Measurements from ENCODE around the gene PPP4R3B. TPM values are rescaled to one million over a fixed set of nuclear protein-coding genes. Genes with fewer than 3 reads are reported as not detected.

Gene PPP4R3B
- 28.5 and 36.3 TPM in 2 replicates for total RNA-seq

GRCh38 chr2:55617175-55618024, at the start of gene PPP4R3B:
PPP4R3B (minus strand) TSS chr2:55617622; CDS start chr2:55617285, 337 bp downstream.
- DNase-seq (ENCODE audit: low read depth in 2 of 2): peak; percentile 100

GRCh38 chr2:55653255-55653654, 35.8 kb upstream of the PPP4R3B start:
- DNase-seq (ENCODE audit: low read depth in 2 of 2): no peak

- peak in 1 of 2 donors; percentile 84 for DNase-seq (ENCODE audit: low read depth in 2 of 2)
Measured at GRCh38 chr2:55649211-55649610, 31.8 kb upstream of the PPP4R3B start.

- no peak for DNase-seq (ENCODE audit: low read depth in 2 of 2)
Measured at GRCh38 chr2:55636831-55637230, 19.4 kb upstream of the PPP4R3B start.

- no peak for DNase-seq (ENCODE audit: low read depth in 2 of 2)
Measured at GRCh38 chr2:55628931-55629330, 11.5 kb upstream of the PPP4R3B start.

- no peak for DNase-seq (ENCODE audit: low read depth in 2 of 2)
Measured at GRCh38 chr2:55627915-55628314, 10.5 kb upstream of the PPP4R3B start.

- DNase-seq (ENCODE audit: low read depth in 2 of 2): no peak
Measured at GRCh38 chr2:55621802-55622201, 4.4 kb upstream of the PPP4R3B start.

GRCh38 chr2:55620123-55620779, 2.8 kb upstream of the PPP4R3B start:
- peak; percentile 30 to 52 for DNase-seq (ENCODE audit: low read depth in 2 of 2)

GRCh38 chr2:55618275-55619055, 1.0 kb upstream of the PPP4R3B start:
- peak; percentile 64 to 76 for DNase-seq (ENCODE audit: low read depth in 2 of 2)

- no peak for DNase-seq (ENCODE audit: low read depth in 2 of 2)
Measured at GRCh38 chr2:55618025-55618274, 528 bp upstream of the PPP4R3B start.

- peak; percentile 80 to 84 for DNase-seq (ENCODE audit: low read depth in 2 of 2)
Measured at GRCh38 chr2:55616551-55617174, 759 bp downstream of the PPP4R3B start.

GRCh38 chr2:55611997-55612396, 5.4 kb downstream of the PPP4R3B start:
- DNase-seq (ENCODE audit: low read depth in 2 of 2): no peak

- DNase-seq (ENCODE audit: low read depth in 2 of 2): no peak
Measured at GRCh38 chr2:55610954-55611743, 6.3 kb downstream of the PPP4R3B start.

GRCh38 chr2:55609938-55610578, 7.4 kb downstream of the PPP4R3B start:
- no peak for DNase-seq (ENCODE audit: low read depth in 2 of 2)

GRCh38 chr2:55609193-55609794, 8.1 kb downstream of the PPP4R3B start:
- no peak for DNase-seq (ENCODE audit: low read depth in 2 of 2)

- DNase-seq (ENCODE audit: low read depth in 2 of 2): no peak
Measured at GRCh38 chr2:55607717-55608116, 9.7 kb downstream of the PPP4R3B start.

- peak; percentile 9 to 17 for DNase-seq (ENCODE audit: low read depth in 2 of 2)
Measured at GRCh38 chr2:55604027-55604565, 13.3 kb downstream of the PPP4R3B start.

- no peak for DNase-seq (ENCODE audit: low read depth in 2 of 2)
Measured at GRCh38 chr2:55601849-55602248, 15.6 kb downstream of the PPP4R3B start.

GRCh38 chr2:55598056-55598795, 19.2 kb downstream of the PPP4R3B start:
- DNase-seq (ENCODE audit: low read depth in 2 of 2): no peak

Measured in lung microvascular endothelial cell (primary cell).